GM23338 (cell line): ENCODE data around the gene SDR42E1. TPM values are rescaled to one million over a fixed set of nuclear protein-coding genes. Genes with fewer than 3 reads are reported as not detected.

Experiments
- ATAC-seq: fragments of 200-7000 bp; cut with Tn5 transposase; 3 replicates; pipeline ENCODE4 v1.9.1; 2020
- DNase-seq: peaks from one replicate; pipeline ENCODE4 v3.0.0-alpha.2; 2015; ENCODE audit warnings: low spot score
- H2AFZ ChIP-seq: fragments of 200-600 bp; sonication (generic); 2 replicates; pipeline ENCODE4 v1.8.0; 2016; ENCODE audit warnings: antibody characterized with exemption, mild to moderate bottlenecking, moderate library complexity
- H3F3A ChIP-seq: fragments of 200-600 bp; sonication (generic); replicated peaks from 2 replicates; pipeline ENCODE4 v1.8.0; 2017; ENCODE audit warnings: antibody characterized with exemption, mixed run types, low read depth
- H3K27ac ChIP-seq: fragments of 200-600 bp; sonication (generic); 2 replicates; pipeline ENCODE4 v1.6.1; 2016; ENCODE audit warnings: low read depth
- H3K27me3 ChIP-seq: fragments of 200-600 bp; sonication (generic); 2 replicates; pipeline ENCODE4 v1.8.0; 2016; ENCODE audit warnings: mild to moderate bottlenecking, mixed run types, moderate library complexity; ENCODE audit not compliant: insufficient read depth
- H3K36me3 ChIP-seq: fragments of 200-600 bp; sonication (generic); 2 replicates; pipeline ENCODE4 v1.8.0; 2016; ENCODE audit warnings: mild to moderate bottlenecking; ENCODE audit not compliant: insufficient read depth
- H3K4me1 ChIP-seq: fragments of 200-600 bp; sonication (generic); 2 replicates; pipeline ENCODE4 v1.8.0; 2016; ENCODE audit warnings: mild to moderate bottlenecking, moderate library complexity; ENCODE audit not compliant: insufficient read depth
- H3K4me2 ChIP-seq: fragments of 200-600 bp; sonication (generic); 2 replicates; pipeline ENCODE4 v1.7.1; 2017; ENCODE audit warnings: mixed run types
- H3K4me3 ChIP-seq: fragments of 200-600 bp; sonication (generic); 2 replicates; pipeline ENCODE4 v1.6.1; 2016; ENCODE audit warnings: mixed run types
- H3K79me2 ChIP-seq: fragments of 200-600 bp; sonication (generic); replicated peaks from 2 replicates; pipeline ENCODE4 v1.8.0; 2017; ENCODE audit warnings: mild to moderate bottlenecking; ENCODE audit not compliant: insufficient read depth
- H3K9me2 ChIP-seq: fragments of 200-600 bp; sonication (generic); 2 replicates; pipeline ENCODE4 v1.8.0; 2017; ENCODE audit not compliant: insufficient read depth
- H4K20me1 ChIP-seq: fragments of 200-600 bp; sonication (generic); replicated peaks from 2 replicates; pipeline ENCODE4 v1.8.0; 2017; ENCODE audit warnings: mild to moderate bottlenecking; ENCODE audit not compliant: insufficient read depth
- H3K27ac Mint-ChIP-seq: 2 replicates; pipeline ENCODE4 v1.8.0; 2020; ENCODE audit warnings: inconsistent platforms, mild to moderate bottlenecking, moderate library complexity, mixed read lengths
- H3K27me3 Mint-ChIP-seq: 3 replicates; pipeline ENCODE4 v1.8.0; 2022; ENCODE audit warnings: low read depth, mild to moderate bottlenecking, moderate library complexity, mixed read lengths, inconsistent platforms; ENCODE audit not compliant: insufficient read depth, poor library complexity
- H3K36me3 Mint-ChIP-seq: 3 replicates; pipeline ENCODE4 v1.8.0; 2021; ENCODE audit warnings: low read depth, mild to moderate bottlenecking, inconsistent platforms, moderate library complexity, mixed read lengths
- H3K4me1 Mint-ChIP-seq: 3 replicates; pipeline ENCODE4 v1.8.0; 2020; ENCODE audit warnings: mild to moderate bottlenecking, inconsistent platforms, mixed read lengths
- H3K4me3 Mint-ChIP-seq: 3 replicates; pipeline ENCODE4 v1.8.0; 2021; ENCODE audit warnings: moderate library complexity, mild to moderate bottlenecking, inconsistent platforms, mixed read lengths
- H3K9me3 Mint-ChIP-seq: 3 replicates; pipeline ENCODE4 v1.8.0; 2020; ENCODE audit warnings: moderate library complexity, mild to moderate bottlenecking, inconsistent platforms, mixed read lengths
- CREB1 ChIP-seq: fragments of 250-450 bp; sonication (Bioruptor Pico); IDR thresholded peaks from 2 replicates; pipeline ENCODE4 v1.5.0; 2020; ENCODE audit warnings: low read depth, mild to moderate bottlenecking, moderate library complexity
- EZH2 ChIP-seq: fragments of 200-600 bp; sonication (generic); IDR thresholded peaks from one replicate; pipeline ENCODE4 v1.8.0; 2017; ENCODE audit warnings: antibody characterized with exemption, mild to moderate bottlenecking, low read depth; ENCODE audit not compliant: unreplicated experiment
- POLR2AphosphoS5 ChIP-seq: IDR thresholded peaks from 2 replicates; pipeline ENCODE4 v1.6.1; 2016; ENCODE audit warnings: antibody characterized with exemption, low read depth
- STAT1 ChIP-seq: IDR thresholded peaks from one replicate; pipeline ENCODE4 v1.6.1; 2016; ENCODE audit warnings: antibody characterized with exemption; ENCODE audit not compliant: unreplicated experiment
- ZNF114 ChIP-seq: fragments of 250-450 bp; sonication (Bioruptor Pico); IDR thresholded peaks from 2 replicates; pipeline ENCODE4 v1.5.0; 2020; ENCODE audit warnings: mild to moderate bottlenecking, moderate library complexity
- polyA plus RNA-seq: library from polyadenylated mRNA; unstranded; fragments of >200 nt; fragmentation: Nextera tagmentation; extraction: Ambion mirVana; gene quantifications from 2 replicates; pipeline ENCODE4 v1.2.1, GENCODE V29; 2016
- total RNA-seq: library from RNA; depleted of rRNA; stranded (reverse); fragments of >200 nt; shearing (Covaris generic); gene quantifications from 2 replicates; pipeline ENCODE4 v1.2.3, GENCODE V29; 2014
- TF ChIP-seq, protein P1 (sequence below), 2 experiments: fragments of 200-600 bp in 1 of 2; sonication (generic) in 1 of 2; conservative IDR thresholded peaks; 2 replicates each; pipeline versions ENCODE4 v1.5.1 to v1.6.1; 2016 to 2017; ENCODE audit warnings: antibody characterized with exemption in 2 of 2, low read depth in 2 of 2, mild to moderate bottlenecking in 2 of 2, moderate library complexity in 1 of 2
- TF ChIP-seq, protein P2 (sequence below): IDR thresholded peaks from 2 replicates; pipeline ENCODE4 v1.6.1; 2016; ENCODE audit warnings: antibody characterized with exemption
- TF ChIP-seq, protein P3 (sequence below): IDR thresholded peaks from one replicate; pipeline ENCODE4 v1.6.1; 2018; ENCODE audit warnings: antibody characterized with exemption; ENCODE audit not compliant: unreplicated experiment
- TF ChIP-seq, protein P4 (sequence below): fragments of 250-450 bp; sonication (Bioruptor Pico); IDR thresholded peaks from 2 replicates; pipeline ENCODE4 v1.5.0; 2020; ENCODE audit warnings: mild to moderate bottlenecking, moderate library complexity

Gene SDR42E1
- total and polyA plus RNA-seq, 2 experiments from 2014 or later = 0.03 TPM; not detected in 1

DNA sequence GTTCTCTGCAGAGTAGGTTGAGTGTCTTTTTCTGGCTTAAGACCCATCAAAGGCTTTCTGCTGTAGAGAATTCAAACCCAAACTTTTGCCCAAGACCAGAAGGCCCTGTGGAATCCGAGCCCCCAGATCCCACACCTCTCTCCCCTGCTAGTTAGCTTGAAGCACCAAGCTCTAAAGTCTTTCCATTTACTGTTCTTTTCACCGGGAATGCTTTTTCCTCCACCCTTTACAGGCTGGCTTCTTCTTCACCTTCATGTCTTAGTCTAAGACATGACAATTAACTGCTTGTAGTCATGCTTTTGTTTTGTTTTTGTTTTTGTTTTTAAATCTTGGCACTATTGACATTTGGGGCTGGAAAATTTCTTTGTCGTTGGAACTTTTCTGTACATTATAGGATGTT is 39.2 kb upstream of the SDR42E1 start:
- H3K4me2 ChIP-seq = no peak overlapping the region
- TF ChIP-seq, protein P1, sequence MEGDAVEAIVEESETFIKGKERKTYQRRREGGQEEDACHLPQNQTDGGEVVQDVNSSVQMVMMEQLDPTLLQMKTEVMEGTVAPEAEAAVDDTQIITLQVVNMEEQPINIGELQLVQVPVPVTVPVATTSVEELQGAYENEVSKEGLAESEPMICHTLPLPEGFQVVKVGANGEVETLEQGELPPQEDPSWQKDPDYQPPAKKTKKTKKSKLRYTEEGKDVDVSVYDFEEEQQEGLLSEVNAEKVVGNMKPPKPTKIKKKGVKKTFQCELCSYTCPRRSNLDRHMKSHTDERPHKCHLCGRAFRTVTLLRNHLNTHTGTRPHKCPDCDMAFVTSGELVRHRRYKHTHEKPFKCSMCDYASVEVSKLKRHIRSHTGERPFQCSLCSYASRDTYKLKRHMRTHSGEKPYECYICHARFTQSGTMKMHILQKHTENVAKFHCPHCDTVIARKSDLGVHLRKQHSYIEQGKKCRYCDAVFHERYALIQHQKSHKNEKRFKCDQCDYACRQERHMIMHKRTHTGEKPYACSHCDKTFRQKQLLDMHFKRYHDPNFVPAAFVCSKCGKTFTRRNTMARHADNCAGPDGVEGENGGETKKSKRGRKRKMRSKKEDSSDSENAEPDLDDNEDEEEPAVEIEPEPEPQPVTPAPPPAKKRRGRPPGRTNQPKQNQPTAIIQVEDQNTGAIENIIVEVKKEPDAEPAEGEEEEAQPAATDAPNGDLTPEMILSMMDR (conservative IDR thresholded peaks at IDR 0.05; ENCODE audit: low read depth in 2 of 2) = no peak
- TF ChIP-seq, protein P2, sequence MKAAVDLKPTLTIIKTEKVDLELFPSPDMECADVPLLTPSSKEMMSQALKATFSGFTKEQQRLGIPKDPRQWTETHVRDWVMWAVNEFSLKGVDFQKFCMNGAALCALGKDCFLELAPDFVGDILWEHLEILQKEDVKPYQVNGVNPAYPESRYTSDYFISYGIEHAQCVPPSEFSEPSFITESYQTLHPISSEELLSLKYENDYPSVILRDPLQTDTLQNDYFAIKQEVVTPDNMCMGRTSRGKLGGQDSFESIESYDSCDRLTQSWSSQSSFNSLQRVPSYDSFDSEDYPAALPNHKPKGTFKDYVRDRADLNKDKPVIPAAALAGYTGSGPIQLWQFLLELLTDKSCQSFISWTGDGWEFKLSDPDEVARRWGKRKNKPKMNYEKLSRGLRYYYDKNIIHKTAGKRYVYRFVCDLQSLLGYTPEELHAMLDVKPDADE = no peak
- TF ChIP-seq STAT1 (no peak), EZH2 (no peak), POLR2AphosphoS5 (no peak), CREB1 (no peak), ZNF114 (CRISPR knock-in tag) (no peak)
- TF ChIP-seq, protein P3, sequence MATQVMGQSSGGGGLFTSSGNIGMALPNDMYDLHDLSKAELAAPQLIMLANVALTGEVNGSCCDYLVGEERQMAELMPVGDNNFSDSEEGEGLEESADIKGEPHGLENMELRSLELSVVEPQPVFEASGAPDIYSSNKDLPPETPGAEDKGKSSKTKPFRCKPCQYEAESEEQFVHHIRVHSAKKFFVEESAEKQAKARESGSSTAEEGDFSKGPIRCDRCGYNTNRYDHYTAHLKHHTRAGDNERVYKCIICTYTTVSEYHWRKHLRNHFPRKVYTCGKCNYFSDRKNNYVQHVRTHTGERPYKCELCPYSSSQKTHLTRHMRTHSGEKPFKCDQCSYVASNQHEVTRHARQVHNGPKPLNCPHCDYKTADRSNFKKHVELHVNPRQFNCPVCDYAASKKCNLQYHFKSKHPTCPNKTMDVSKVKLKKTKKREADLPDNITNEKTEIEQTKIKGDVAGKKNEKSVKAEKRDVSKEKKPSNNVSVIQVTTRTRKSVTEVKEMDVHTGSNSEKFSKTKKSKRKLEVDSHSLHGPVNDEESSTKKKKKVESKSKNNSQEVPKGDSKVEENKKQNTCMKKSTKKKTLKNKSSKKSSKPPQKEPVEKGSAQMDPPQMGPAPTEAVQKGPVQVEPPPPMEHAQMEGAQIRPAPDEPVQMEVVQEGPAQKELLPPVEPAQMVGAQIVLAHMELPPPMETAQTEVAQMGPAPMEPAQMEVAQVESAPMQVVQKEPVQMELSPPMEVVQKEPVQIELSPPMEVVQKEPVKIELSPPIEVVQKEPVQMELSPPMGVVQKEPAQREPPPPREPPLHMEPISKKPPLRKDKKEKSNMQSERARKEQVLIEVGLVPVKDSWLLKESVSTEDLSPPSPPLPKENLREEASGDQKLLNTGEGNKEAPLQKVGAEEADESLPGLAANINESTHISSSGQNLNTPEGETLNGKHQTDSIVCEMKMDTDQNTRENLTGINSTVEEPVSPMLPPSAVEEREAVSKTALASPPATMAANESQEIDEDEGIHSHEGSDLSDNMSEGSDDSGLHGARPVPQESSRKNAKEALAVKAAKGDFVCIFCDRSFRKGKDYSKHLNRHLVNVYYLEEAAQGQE = no peak
- TF ChIP-seq, protein P4, sequence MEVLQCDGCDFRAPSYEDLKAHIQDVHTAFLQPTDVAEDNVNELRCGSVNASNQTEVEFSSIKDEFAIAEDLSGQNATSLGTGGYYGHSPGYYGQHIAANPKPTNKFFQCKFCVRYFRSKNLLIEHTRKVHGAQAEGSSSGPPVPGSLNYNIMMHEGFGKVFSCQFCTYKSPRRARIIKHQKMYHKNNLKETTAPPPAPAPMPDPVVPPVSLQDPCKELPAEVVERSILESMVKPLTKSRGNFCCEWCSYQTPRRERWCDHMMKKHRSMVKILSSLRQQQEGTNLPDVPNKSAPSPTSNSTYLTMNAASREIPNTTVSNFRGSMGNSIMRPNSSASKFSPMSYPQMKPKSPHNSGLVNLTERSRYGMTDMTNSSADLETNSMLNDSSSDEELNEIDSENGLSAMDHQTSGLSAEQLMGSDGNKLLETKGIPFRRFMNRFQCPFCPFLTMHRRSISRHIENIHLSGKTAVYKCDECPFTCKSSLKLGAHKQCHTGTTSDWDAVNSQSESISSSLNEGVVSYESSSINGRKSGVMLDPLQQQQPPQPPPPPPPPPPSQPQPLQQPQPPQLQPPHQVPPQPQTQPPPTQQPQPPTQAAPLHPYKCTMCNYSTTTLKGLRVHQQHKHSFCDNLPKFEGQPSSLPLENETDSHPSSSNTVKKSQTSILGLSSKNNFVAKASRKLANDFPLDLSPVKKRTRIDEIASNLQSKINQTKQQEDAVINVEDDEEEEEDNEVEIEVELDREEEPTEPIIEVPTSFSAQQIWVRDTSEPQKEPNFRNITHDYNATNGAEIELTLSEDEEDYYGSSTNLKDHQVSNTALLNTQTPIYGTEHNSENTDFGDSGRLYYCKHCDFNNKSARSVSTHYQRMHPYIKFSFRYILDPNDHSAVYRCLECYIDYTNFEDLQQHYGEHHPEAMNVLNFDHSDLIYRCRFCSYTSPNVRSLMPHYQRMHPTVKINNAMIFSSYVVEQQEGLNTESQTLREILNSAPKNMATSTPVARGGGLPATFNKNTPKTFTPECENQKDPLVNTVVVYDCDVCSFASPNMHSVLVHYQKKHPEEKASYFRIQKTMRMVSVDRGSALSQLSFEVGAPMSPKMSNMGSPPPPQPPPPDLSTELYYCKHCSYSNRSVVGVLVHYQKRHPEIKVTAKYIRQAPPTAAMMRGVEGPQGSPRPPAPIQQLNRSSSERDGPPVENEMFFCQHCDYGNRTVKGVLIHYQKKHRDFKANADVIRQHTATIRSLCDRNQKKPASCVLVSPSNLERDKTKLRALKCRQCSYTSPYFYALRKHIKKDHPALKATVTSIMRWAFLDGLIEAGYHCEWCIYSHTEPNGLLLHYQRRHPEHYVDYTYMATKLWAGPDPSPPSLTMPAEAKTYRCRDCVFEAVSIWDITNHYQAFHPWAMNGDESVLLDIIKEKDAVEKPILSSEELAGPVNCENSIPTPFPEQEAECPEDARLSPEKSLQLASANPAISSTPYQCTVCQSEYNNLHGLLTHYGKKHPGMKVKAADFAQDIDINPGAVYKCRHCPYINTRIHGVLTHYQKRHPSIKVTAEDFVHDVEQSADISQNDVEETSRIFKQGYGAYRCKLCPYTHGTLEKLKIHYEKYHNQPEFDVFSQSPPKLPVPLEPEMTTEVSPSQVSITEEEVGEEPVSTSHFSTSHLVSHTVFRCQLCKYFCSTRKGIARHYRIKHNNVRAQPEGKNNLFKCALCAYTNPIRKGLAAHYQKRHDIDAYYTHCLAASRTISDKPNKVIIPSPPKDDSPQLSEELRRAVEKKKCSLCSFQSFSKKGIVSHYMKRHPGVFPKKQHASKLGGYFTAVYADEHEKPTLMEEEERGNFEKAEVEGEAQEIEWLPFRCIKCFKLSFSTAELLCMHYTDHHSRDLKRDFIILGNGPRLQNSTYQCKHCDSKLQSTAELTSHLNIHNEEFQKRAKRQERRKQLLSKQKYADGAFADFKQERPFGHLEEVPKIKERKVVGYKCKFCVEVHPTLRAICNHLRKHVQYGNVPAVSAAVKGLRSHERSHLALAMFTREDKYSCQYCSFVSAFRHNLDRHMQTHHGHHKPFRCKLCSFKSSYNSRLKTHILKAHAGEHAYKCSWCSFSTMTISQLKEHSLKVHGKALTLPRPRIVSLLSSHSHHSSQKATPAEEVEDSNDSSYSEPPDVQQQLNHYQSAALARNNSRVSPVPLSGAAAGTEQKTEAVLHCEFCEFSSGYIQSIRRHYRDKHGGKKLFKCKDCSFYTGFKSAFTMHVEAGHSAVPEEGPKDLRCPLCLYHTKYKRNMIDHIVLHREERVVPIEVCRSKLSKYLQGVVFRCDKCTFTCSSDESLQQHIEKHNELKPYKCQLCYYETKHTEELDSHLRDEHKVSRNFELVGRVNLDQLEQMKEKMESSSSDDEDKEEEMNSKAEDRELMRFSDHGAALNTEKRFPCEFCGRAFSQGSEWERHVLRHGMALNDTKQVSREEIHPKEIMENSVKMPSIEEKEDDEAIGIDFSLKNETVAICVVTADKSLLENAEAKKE (CRISPR knock-in tag) = no peak
- no peak overlapping the region for H3K27ac Mint-ChIP-seq
- H3K9me3 Mint-ChIP-seq = no peaks in the 10 kb centered on the region
- ATAC-seq (no peak), DNase-seq (no peak)
- H3K4me3 ChIP-seq = no peak overlapping the region
- no peak overlapping the region for H2AFZ ChIP-seq
- H3K27me3 ChIP-seq = no peaks in the 10 kb centered on the region
- 0 out of 2 replicates have a peak, but pooled peaks cover 5% of the 10 kb centered on the region for H3K9me2 ChIP-seq
- H3K36me3 ChIP-seq = no peaks in the 10 kb centered on the region
- no peaks in the 10 kb centered on the region for H3F3A ChIP-seq
- H3K4me3 Mint-ChIP-seq = no peak overlapping the region
- H3K4me1 ChIP-seq = no peaks in the 10 kb centered on the region
- H3K27me3 Mint-ChIP-seq = no peaks in the 10 kb centered on the region
- H3K4me1 Mint-ChIP-seq = no peaks in the 10 kb centered on the region
- H3K79me2 ChIP-seq = no peaks in the 10 kb centered on the region
- H3K36me3 Mint-ChIP-seq = no peaks in the 10 kb centered on the region
- H3K27ac ChIP-seq = no peak overlapping the region
- H4K20me1 ChIP-seq = no peaks in the 10 kb centered on the region
